Suprapubic skin (tissue), 4 donors: ENCODE results near the gene C1R. TPM values are rescaled to one million over a fixed set of nuclear protein-coding genes. Genes with fewer than 3 reads are reported as not detected.

Experiments
- DNase-seq, 2 donors: peaks; one replicate each; pipeline ENCODE4 v3.0.0-alpha.2; 2019; ENCODE audit warnings: low spot score in 2 of 2
- H3K27ac ChIP-seq: fragments of 200-600 bp; sonication (generic); one replicate; pipeline ENCODE4 v1.5.1; 2019
- H3K27me3 ChIP-seq: fragments of 200-600 bp; sonication (generic); one replicate; pipeline ENCODE4 v1.5.1; 2019
- H3K36me3 ChIP-seq: fragments of 200-600 bp; sonication (generic); one replicate; pipeline ENCODE4 v1.5.1; 2019
- H3K4me1 ChIP-seq: fragments of 200-600 bp; sonication (generic); one replicate; pipeline ENCODE4 v1.5.1; 2019
- H3K4me3 ChIP-seq: fragments of 200-600 bp; sonication (generic); one replicate; pipeline ENCODE4 v1.5.1; 2019; ENCODE audit warnings: mild to moderate bottlenecking
- H3K9me3 ChIP-seq: fragments of 200-600 bp; sonication (generic); one replicate; pipeline ENCODE4 v1.5.1; 2019
- CTCF ChIP-seq, 2 donors: fragments of 200-600 bp in 1 of 2; fragments of 450-650 bp in 1 of 2; sonication (generic) in 1 of 2; IDR thresholded peaks; one replicate each; pipeline ENCODE4 v1.5.1; 2016 to 2019; ENCODE audit warnings: antibody characterized with exemption in 2 of 2, mild to moderate bottlenecking in 1 of 2, moderate library complexity in 1 of 2
- EP300 ChIP-seq: sonication (generic); formaldehyde crosslinking; IDR thresholded peaks from one replicate; pipeline ENCODE4 v1.6.1; 2017; ENCODE audit warnings: antibody characterized with exemption
- POLR2A ChIP-seq, 2 donors: fragments of 450-650 bp; IDR thresholded peaks; one replicate each; pipeline ENCODE4 v1.6.1; 2017; ENCODE audit warnings: antibody characterized with exemption in 2 of 2, mild to moderate bottlenecking in 2 of 2, moderate library complexity in 2 of 2
- POLR2AphosphoS5 ChIP-seq, 3 donors: sonication (generic); formaldehyde crosslinking; IDR thresholded peaks; one replicate each; pipeline ENCODE4 v1.6.1; 2017; ENCODE audit warnings: antibody characterized with exemption in 3 of 3
- WGBS: methylation state at CpG from one replicate; pipeline ENCODE4 v1.1.5; 2018; 5-methylcytosine and 5-hydroxymethylcytosine counted together
- total RNA-seq, 4 donors: library from RNA; depleted of rRNA; stranded (reverse); fragments of >200 nt; gene quantifications; one replicate each; pipeline ENCODE4 v1.1.0, GENCODE V29; 2016

Gene C1R
- total RNA-seq, 4 donors from 2014 or later = 70.2 to 166 (median 95.4) TPM

GRCh38 chr12:7032990-7033389, 59.3 kb downstream of the C1R start:
- Histone ChIP-seq H3K27me3 (no peaks in the 10 kb centered on the region), H3K27ac (no peak overlapping the region), H3K4me3 (no peak overlapping the region), H3K9me3 (no peaks in the 10 kb centered on the region), H3K36me3 (no peaks in the 10 kb centered on the region), H3K4me1 (peaks cover 3% of the 10 kb centered on the region)
- no peak for DNase-seq
- TF ChIP-seq POLR2A (IDR thresholded peaks at IDR 0.05) (no peak), EP300 (no peak), POLR2AphosphoS5 (IDR thresholded peaks at IDR 0.05) (no peak), CTCF (IDR thresholded peaks at IDR 0.05) (no peak)
- WGBS = 78% methylated on average over 2 of the region's 2 CpGs

GRCh38 chr12:7031306-7031705, 60.9 kb downstream of the C1R start:
- 100% methylated on average over 1 of the region's 6 CpGs for WGBS
- Histone ChIP-seq H3K9me3 (no peaks in the 10 kb centered on the region), H3K36me3 (no peaks in the 10 kb centered on the region), H3K27me3 (no peaks in the 10 kb centered on the region), H3K27ac (no peak overlapping the region), H3K4me1 (no peaks in the 10 kb centered on the region), H3K4me3 (no peak overlapping the region)
- DNase-seq = no peak
- TF ChIP-seq POLR2AphosphoS5 (IDR thresholded peaks at IDR 0.05) = no peak
- TF ChIP-seq EP300 = no peak
- TF ChIP-seq POLR2A (IDR thresholded peaks at IDR 0.05) = no peak
- TF ChIP-seq CTCF (IDR thresholded peaks at IDR 0.05) = no peak

Other genes with a start within 250 kb of the C1R start
- 1 to 10 TPM; 4.8 to 8.9 (median 5.9) TPM for gene CDCA3, start 241.2 kb downstream of the C1R start, total RNA-seq
- 10 to 100 TPM; 54.7 to 71.8 (median 68.9) TPM for gene USP5, start 240.3 kb downstream of the C1R start, total RNA-seq
- 100 to 1,000 TPM; 185 to 498 (median 405) TPM for gene TPI1, start 224.9 kb downstream of the C1R start, total RNA-seq
- gene SPSB2, start 219.1 kb downstream of the C1R start, total RNA-seq = 10 to 100 TPM in 1 of 4 donors, 1 to 10 TPM in 3; 3.0 to 16.5 (median 7.5) TPM
- 10 to 100 TPM in 2 of 4 donors, 1 to 10 TPM in 2; 4.3 to 15.8 (median 8.5) TPM for gene LRRC23, start 187.6 kb downstream of the C1R start, total RNA-seq
- gene ENO2, start 177.9 kb downstream of the C1R start, total RNA-seq = 10 to 100 TPM in 1 of 4 donors, 1 to 10 TPM in 3; 1.3 to 15.4 (median 6.9) TPM
- 100 to 1,000 TPM in 1 of 4 donors, 10 to 100 TPM in 3; 58.4 to 137 (median 67.7) TPM for gene ATN1, start 164.5 kb downstream of the C1R start, total RNA-seq
- gene RNU7-1, start 148.6 kb downstream of the C1R start, total RNA-seq = not detected
- gene C12orf57, start 148.4 kb downstream of the C1R start, total RNA-seq = 100 to 1,000 TPM; 251 to 495 (median 436) TPM
- gene PTPN6, start 141.1 kb downstream of the C1R start, total RNA-seq = 10 to 100 TPM; 18.5 to 59.1 (median 39.4) TPM
- 100 to 1,000 TPM; 161 to 232 (median 207) TPM for gene PHB2, start 121.8 kb downstream of the C1R start, total RNA-seq
- gene EMG1, start 121.5 kb downstream of the C1R start, total RNA-seq = 10 to 100 TPM; 12.3 to 27.0 (median 22.1) TPM
- 10 to 100 TPM; 51.3 to 79.3 (median 56.8) TPM for gene LPCAT3, start 74.0 kb downstream of the C1R start, total RNA-seq
- 10 to 100 TPM; 62.6 to 99.6 (median 65.6) TPM for gene C1S, start 31.7 kb downstream of the C1R start, total RNA-seq
- 10 to 100 TPM; 28.5 to 50.8 (median 34.7) TPM for gene C1RL, start 16.8 kb upstream of the C1R start, total RNA-seq
- 1 to 10 TPM in 1 of 4 donors, under 1 TPM in 1, not detected in 2; 0.98 to 2.1 TPM for gene RBP5, start 36.4 kb upstream of the C1R start, total RNA-seq
- gene CLSTN3, start 37.9 kb upstream of the C1R start, total RNA-seq = 10 to 100 TPM; 29.9 to 69.8 (median 39.1) TPM
- gene PEX5, start 97.2 kb upstream of the C1R start, total RNA-seq = 10 to 100 TPM; 35.9 to 49.3 (median 41.5) TPM
- gene ACSM4, start 211.6 kb upstream of the C1R start, total RNA-seq = not detected